H9 (cell line): ENCODE data around the gene NRXN3. TPM values are rescaled to one million over a fixed set of nuclear protein-coding genes. Genes with fewer than 3 reads are reported as not detected.

Experiments used
- DNase-seq: peaks from one replicate; pipeline ENCODE4 v3.0.0-alpha.2; 2017
- H2AFZ ChIP-seq: one replicate; pipeline ENCODE4 v1.6.1; 2013; ENCODE audit warnings: mild to moderate bottlenecking, low read length, control low read depth, moderate library complexity
- H2AK5ac ChIP-seq: 2 replicates; pipeline ENCODE4 v1.6.1; 2013; ENCODE audit warnings: low read length, control low read depth, mixed read lengths; ENCODE audit not compliant: insufficient read length
- H2BK120ac ChIP-seq: one replicate; pipeline ENCODE4 v1.6.1; 2013; ENCODE audit warnings: low read depth, mild to moderate bottlenecking, low read length, control low read depth, inconsistent platforms; ENCODE audit not compliant: poor library complexity, severe bottlenecking
- H2BK12ac ChIP-seq: 2 replicates; pipeline ENCODE4 v1.6.1; 2013; ENCODE audit warnings: low read length, control low read depth, mixed read lengths, low read depth; ENCODE audit not compliant: insufficient read length
- H2BK15ac ChIP-seq: 2 replicates; pipeline ENCODE4 v1.6.1; 2013; ENCODE audit warnings: low read depth, low read length, control low read depth
- H2BK20ac ChIP-seq: one replicate; pipeline ENCODE4 v1.6.1; 2013; ENCODE audit warnings: low read depth, mild to moderate bottlenecking, low read length, control low read depth, inconsistent platforms; ENCODE audit not compliant: poor library complexity, severe bottlenecking
- H2BK5ac ChIP-seq: 2 replicates; pipeline ENCODE4 v1.6.1; 2013; ENCODE audit warnings: low read length, control low read depth, mixed read lengths; ENCODE audit not compliant: insufficient read length
- H3K14ac ChIP-seq: 2 replicates; pipeline ENCODE4 v1.6.1; 2013; ENCODE audit warnings: low read length, control low read depth; ENCODE audit not compliant: insufficient read depth
- H3K18ac ChIP-seq: 2 replicates; pipeline ENCODE4 v1.6.1; 2013; ENCODE audit warnings: low read depth, mild to moderate bottlenecking, mixed read lengths, low read length, control low read depth; ENCODE audit not compliant: insufficient read length
- H3K23ac ChIP-seq: 2 replicates; pipeline ENCODE4 v1.6.1; 2013; ENCODE audit warnings: low read length, control low read depth, mixed read lengths, low read depth; ENCODE audit not compliant: insufficient read length
- H3K23me2 ChIP-seq: 2 replicates; pipeline ENCODE4 v1.6.1; 2013; ENCODE audit warnings: low read depth, mild to moderate bottlenecking, mixed read lengths, low read length, control low read depth; ENCODE audit not compliant: insufficient read length, poor library complexity, severe bottlenecking
- H3K27ac ChIP-seq: 2 replicates; pipeline ENCODE4 v1.5.1; 2013; ENCODE audit warnings: low read length, control low read depth, mixed read lengths, low read depth; ENCODE audit not compliant: insufficient read length
- H3K27me3 ChIP-seq: 2 replicates; pipeline ENCODE4 v1.6.1; 2013; ENCODE audit warnings: low read length, control low read depth, inconsistent platforms; ENCODE audit not compliant: insufficient read depth
- H3K4ac ChIP-seq: 2 replicates; pipeline ENCODE4 v1.6.1; 2013; ENCODE audit warnings: low read depth, mild to moderate bottlenecking, control low read depth, inconsistent platforms, low read length, moderate library complexity
- H3K4me1 ChIP-seq: 2 replicates; pipeline ENCODE4 v1.6.1; 2013; ENCODE audit warnings: low read length, control low read depth, inconsistent platforms; ENCODE audit not compliant: insufficient read depth
- H3K4me2 ChIP-seq: 2 replicates; pipeline ENCODE4 v1.6.1; 2013; ENCODE audit warnings: low read length, control low read depth, mixed read lengths; ENCODE audit not compliant: insufficient read length, insufficient read depth
- H3K56ac ChIP-seq: 2 replicates; pipeline ENCODE4 v1.6.1; 2013; ENCODE audit warnings: low read depth, mild to moderate bottlenecking, mixed read lengths, low read length, control low read depth; ENCODE audit not compliant: insufficient read length
- H3K79me1 ChIP-seq: 2 replicates; pipeline ENCODE4 v1.6.1; 2013; ENCODE audit warnings: low read depth, mild to moderate bottlenecking, moderate library complexity, low read length, control low read depth, inconsistent platforms; ENCODE audit not compliant: insufficient read depth, poor library complexity, severe bottlenecking
- H3K79me2 ChIP-seq: 2 replicates; pipeline ENCODE4 v1.6.1; 2013; ENCODE audit warnings: low read length, control low read depth, inconsistent platforms; ENCODE audit not compliant: insufficient read depth
- H3K9ac ChIP-seq: 2 replicates; pipeline ENCODE4 v1.6.1; 2013; ENCODE audit warnings: low read length, control low read depth, mixed read lengths; ENCODE audit not compliant: insufficient read length; ENCODE audit errors: extremely low read depth
- H3K9me3 ChIP-seq: one replicate; pipeline ENCODE4 v1.6.1; 2013; ENCODE audit warnings: low read depth, low read length, inconsistent platforms; ENCODE audit not compliant: control insufficient read depth
- H3T11ph ChIP-seq: one replicate; pipeline ENCODE4 v1.6.1; 2013; ENCODE audit warnings: mild to moderate bottlenecking, low read length, control low read depth, inconsistent platforms
- H4K20me1 ChIP-seq: one replicate; pipeline ENCODE4 v1.6.1; 2013; ENCODE audit not compliant: control insufficient read depth, insufficient read length, insufficient read depth
- H4K5ac ChIP-seq: 2 replicates; pipeline ENCODE4 v1.6.1; 2013; ENCODE audit warnings: low read depth, mild to moderate bottlenecking, mixed read lengths, low read length, control low read depth; ENCODE audit not compliant: insufficient read length
- H4K8ac ChIP-seq: replicated peaks from 2 replicates; pipeline ENCODE4 v1.6.1; 2013; ENCODE audit warnings: low read length, control low read depth, mixed read lengths, low read depth; ENCODE audit not compliant: insufficient read length
- H4K91ac ChIP-seq: 2 replicates; pipeline ENCODE4 v1.6.1; 2013; ENCODE audit warnings: low read depth, mild to moderate bottlenecking, moderate library complexity, mixed read lengths, low read length, control low read depth; ENCODE audit not compliant: insufficient read length
- H3K27ac Mint-ChIP-seq, 3 experiments: 2 replicates in 2 of 3; 3 replicates in 1 of 3; pipeline ENCODE4 v1.8.0; 2020 to 2021; ENCODE audit warnings: mixed read lengths in 3 of 3, mild to moderate bottlenecking in 1 of 3, moderate library complexity in 1 of 3
- H3K27me3 Mint-ChIP-seq: 2 replicates; pipeline ENCODE4 v1.8.0; 2021; ENCODE audit warnings: low read depth, mild to moderate bottlenecking, moderate library complexity, mixed read lengths
- H3K36me3 Mint-ChIP-seq, 3 experiments: 2 replicates in 2 of 3; 3 replicates in 1 of 3; pipeline ENCODE4 v1.8.0; 2020 to 2021; ENCODE audit warnings: low read depth in 3 of 3, mixed read lengths in 3 of 3; ENCODE audit not compliant: insufficient read depth in 1 of 3
- H3K4me1 Mint-ChIP-seq, 2 experiments: 2 replicates each; pipeline ENCODE4 v1.8.0; 2020; ENCODE audit warnings: mixed read lengths in 2 of 2
- H3K4me3 Mint-ChIP-seq, 2 experiments: 2 replicates in 1 of 2; 3 replicates in 1 of 2; pipeline ENCODE4 v1.8.0; 2020 to 2021; ENCODE audit warnings: mild to moderate bottlenecking in 2 of 2, mixed read lengths in 2 of 2, moderate library complexity in 1 of 2
- H3K9me3 Mint-ChIP-seq, 2 experiments: 2 replicates in 1 of 2; 3 replicates in 1 of 2; pipeline ENCODE4 v1.8.0; 2020; ENCODE audit warnings: mild to moderate bottlenecking in 2 of 2, mixed read lengths in 2 of 2, moderate library complexity in 1 of 2
- CTCF ChIP-seq: fragments of 200-600 bp; sonication (generic); conservative IDR thresholded peaks from 3 replicates; pipeline ENCODE4 v1.8.0; 2021; ENCODE audit warnings: antibody characterized with exemption, mild to moderate bottlenecking
- WGBS: extraction: QIAGEN DNeasy Blood & Tissue Kit; methylation state at CpG from one replicate; pipeline ENCODE4 v1.1.7; 2013; ENCODE audit warnings: missing lambda C conversion rate, low lambda C conversion rate, mixed read lengths; ENCODE audit not compliant: insufficient read length; ENCODE audit errors: extremely low coverage; 5-methylcytosine and 5-hydroxymethylcytosine counted together
- total RNA-seq: library from RNA; stranded (reverse); gene quantifications from 2 replicates; pipeline ENCODE4 v1.2.1, GENCODE V29; 2021

The NRXN3 gene
- total RNA-seq, 1 experiment from 2014 or later = 1.8 TPM

GRCh38 chr14:78673845-78674244 lies 503.7 kb downstream of the NRXN3 start:
- Histone ChIP-seq H3K14ac (no peak overlapping the region), H3T11ph (no peak overlapping the region), H2BK20ac (no peak overlapping the region), H2AK5ac (no peak overlapping the region), H3K23me2 (no peaks in the 10 kb centered on the region), H2BK5ac (no peak overlapping the region), H2AFZ (no peak overlapping the region), H3K27ac (no peak overlapping the region), H3K79me1 (no peaks in the 10 kb centered on the region), H3K4ac (no peak overlapping the region), H3K9ac (no peak overlapping the region), H3K56ac (no peak overlapping the region), H3K27me3 (no peaks in the 10 kb centered on the region), H3K4me2 (no peak overlapping the region), H3K9me3 (no peaks in the 10 kb centered on the region), H3K4me1 (no peaks in the 10 kb centered on the region), H4K8ac (no peak overlapping the region), H2BK120ac (no peak overlapping the region), H4K5ac (no peak overlapping the region), H3K23ac (no peak overlapping the region), H3K18ac (no peak overlapping the region), H2BK12ac (no peak overlapping the region), H2BK15ac (no peak overlapping the region), H4K91ac (no peak overlapping the region), H4K20me1 (no peaks in the 10 kb centered on the region), H3K79me2 (no peaks in the 10 kb centered on the region)
- Mint-ChIP-seq H3K27ac (no peak overlapping the region), H3K4me1 (no peaks in the 10 kb centered on the region), H3K36me3 (no peaks in the 10 kb centered on the region), H3K9me3 (peaks cover 0 to 2% of the 10 kb centered on the region in 2 experiments; a peak in 1 of 5 replicates), H3K27me3 (no peaks in the 10 kb centered on the region), H3K4me3 (no peak overlapping the region)
- peak; percentile 28 for DNase-seq
- 0 out of 3 replicates have a peak, but pooled peaks have one; percentile 20 for TF ChIP-seq CTCF
- WGBS = no CpG with 5 or more reads among the region's 3 CpGs
